Midbrain (tissue), 1 donor: Measurements from ENCODE around the gene ZNRD2.

Experiments
- DNase-seq: peaks from one replicate; lab custom pipeline; 2025; lab: John Stamatoyannopoulos, UW

Gene ZNRD2

GRCh38 chr11:65588199-65589054 lies 18.1 kb downstream of the ZNRD2 start:
- DNase-seq: no peak

GRCh38 chr11:65589444-65590239 lies 19.4 kb downstream of the ZNRD2 start:
- no peak for DNase-seq

- DNase-seq: no peak
These were observed 20.0 kb downstream of the ZNRD2 start for GRCh38 chr11:65590240-65590738.

- DNase-seq: no peak
These were observed 21.9 kb downstream of the ZNRD2 start for GRCh38 chr11:65591939-65592857.

GRCh38 chr11:65592858-65593517 lies 22.7 kb downstream of the ZNRD2 start:
- no peak for DNase-seq

DNA sequence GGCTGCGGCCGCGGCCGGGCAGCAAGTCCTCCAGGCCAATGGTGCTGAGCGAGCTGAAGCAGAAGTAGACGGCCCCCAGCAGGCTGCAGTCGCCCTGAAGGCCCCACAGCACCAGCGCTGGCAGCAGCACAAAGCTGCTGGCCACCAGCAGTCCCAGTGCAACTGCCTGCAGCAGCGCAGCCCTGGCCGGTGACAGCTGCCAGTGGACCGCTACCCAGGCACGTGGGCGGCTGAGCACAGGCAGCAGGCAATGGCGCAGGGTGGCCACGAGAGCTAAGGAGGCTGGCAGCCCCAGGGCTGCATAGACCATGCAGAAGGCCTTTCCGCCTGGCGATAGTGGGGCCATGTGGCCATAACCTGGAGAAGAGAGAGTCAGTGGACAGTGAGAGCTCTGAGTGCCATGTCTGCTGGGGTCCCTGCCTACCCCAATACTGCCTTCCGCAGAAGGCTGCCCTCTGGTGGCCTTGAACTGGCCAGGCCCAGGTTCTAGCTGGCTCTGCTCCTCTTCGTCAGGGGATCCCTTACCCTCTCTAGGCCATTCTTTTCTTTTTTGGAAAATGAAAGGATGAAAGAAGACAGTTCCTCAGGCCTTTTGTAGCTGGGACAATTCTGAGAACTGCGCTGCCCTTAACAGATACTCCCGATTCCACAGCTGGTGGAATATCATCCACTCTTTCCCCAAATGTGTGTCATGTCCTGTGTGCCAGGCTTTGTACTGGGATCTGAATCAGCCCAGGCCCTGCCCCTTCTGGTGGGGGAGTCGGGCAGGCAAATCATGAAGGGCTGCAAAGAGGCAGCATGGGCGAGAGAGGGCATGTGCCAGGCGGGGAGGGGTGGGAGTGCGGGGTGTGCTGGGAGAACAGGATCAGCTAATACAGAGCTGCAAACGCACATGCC lies 23.5 kb downstream of the ZNRD2 start:
- peak; percentile 58 for DNase-seq

GRCh38 chr11:65595131-65595530 lies 24.9 kb downstream of the ZNRD2 start:
- DNase-seq: no peak

GRCh38 chr11:65595543-65596281 lies 25.4 kb downstream of the ZNRD2 start, which contains the start of gene KCNK7:
TSS of gene KCNK7 (minus strand) at chr11:65595800. CDS start at chr11:65595772, 28 bp downstream.
- DNase-seq: no peak

DNA sequence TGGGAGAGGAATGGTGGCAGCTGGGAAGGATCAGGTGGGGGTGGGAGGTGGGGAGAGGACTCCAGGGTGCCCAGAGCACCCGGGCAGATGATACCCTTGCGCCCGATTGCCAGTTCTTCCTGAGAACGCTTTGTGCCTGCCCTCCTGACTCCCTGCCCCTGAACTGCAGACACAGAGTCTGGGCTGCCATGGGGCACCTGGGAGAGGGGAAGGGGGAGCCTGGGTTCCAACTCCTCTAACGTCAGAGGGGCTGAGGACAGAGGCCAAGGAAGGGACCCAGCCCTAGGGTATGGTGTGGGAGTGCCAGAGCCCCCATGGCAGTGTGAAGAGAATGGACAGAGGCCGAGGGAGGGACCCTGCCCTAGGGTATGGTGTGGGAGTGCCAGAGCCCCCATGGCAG lies 26.2 kb downstream of the ZNRD2 start:
- DNase-seq: no peak

- DNase-seq: no peak
These were observed 28.0 kb downstream of the ZNRD2 start for GRCh38 chr11:65598258-65598699.

GRCh38 chr11:65599216-65599954 lies 29.1 kb downstream of the ZNRD2 start:
- no peak for DNase-seq

DNA sequence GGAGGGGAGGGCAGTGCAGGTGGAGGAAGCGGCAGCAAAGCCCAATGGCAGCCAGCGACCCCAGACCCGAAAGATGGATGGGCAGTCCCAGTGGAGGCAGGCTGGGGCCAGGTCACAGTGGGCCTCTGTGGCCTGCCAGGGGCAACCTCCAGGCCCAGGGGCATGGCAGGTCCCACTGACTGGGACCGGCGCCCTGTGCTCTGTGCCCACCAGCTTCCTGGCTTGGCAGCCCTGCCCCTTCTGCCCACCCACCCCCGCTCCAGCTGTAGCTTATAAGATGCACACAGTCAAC lies 29.6 kb downstream of the ZNRD2 start:
- DNase-seq: no peak

DNA sequence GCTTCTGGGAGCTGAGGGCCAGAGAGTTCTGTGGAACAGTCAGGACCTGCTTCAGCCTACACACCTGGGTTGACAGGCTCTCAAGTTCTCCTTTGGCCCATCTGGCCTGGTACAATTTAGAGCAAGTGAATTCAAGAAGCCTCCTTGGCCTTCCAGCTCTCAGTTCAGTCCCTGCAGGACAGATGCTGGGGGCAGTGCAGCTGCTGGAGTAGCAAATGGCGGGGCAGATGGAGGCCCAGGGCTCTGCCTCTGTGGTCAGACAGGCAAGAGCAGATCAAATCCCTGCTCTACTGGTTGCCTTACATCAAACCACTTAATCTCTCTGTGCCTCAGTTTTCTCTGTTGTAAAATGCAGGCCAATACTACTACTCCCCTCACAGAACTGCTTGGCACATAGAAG lies 34.0 kb downstream of the ZNRD2 start:
- no peak for DNase-seq

DNA sequence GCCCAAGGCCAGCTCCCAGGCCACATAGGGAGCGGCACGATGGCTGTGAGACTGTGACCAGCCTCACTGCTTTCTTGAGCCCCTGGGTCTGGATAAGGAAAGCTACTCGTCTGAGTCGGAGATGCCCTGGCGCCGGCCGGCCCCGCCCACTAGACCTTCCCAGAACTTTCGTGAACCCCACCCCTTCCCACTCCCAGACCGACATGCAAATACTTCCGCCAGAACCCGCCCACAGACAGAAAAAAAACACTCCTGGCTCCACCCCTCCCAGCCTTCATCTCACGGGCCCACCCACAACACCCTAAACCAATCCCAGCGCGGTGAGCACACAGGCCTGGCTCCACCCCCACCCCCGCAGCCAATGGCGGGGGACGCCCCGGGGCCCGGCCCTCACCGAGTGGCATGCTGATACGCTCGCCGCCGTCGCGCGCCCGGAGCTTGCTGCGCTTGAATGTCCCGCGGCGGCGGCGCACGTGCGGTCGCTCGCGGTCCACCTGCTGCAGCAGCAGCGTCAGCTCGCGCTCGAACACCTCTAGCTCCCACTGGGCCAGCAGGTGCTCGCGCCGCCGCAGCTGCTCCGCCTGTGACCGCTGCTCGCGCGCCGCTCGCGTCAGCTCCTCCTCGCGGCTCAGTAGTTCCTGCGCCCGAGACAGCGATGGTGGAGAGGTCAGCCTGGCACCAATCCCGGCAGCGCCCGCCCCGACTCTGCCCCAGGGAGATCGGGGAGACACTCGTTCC lies 36.8 kb downstream of the ZNRD2 start:
- DNase-seq: peak; percentile 94

- no peak for DNase-seq
These were observed 37.5 kb downstream of the ZNRD2 start for GRCh38 chr11:65607614-65608426.

GRCh38 chr11:65609229-65609628 lies 39.0 kb downstream of the ZNRD2 start:
- DNase-seq: no peak

- no peak for DNase-seq
These were observed 39.4 kb downstream of the ZNRD2 start for GRCh38 chr11:65609665-65610064.
